Measurements from ENCODE around the gene TMEM147. TPM values are rescaled to one million over a fixed set of nuclear protein-coding genes. Genes with fewer than 3 reads are reported as not detected.

Gene TMEM147
- total and polyA plus RNA-seq, 4 donors = 18.1 to 97.4 (median 44.7) TPM

DNA sequence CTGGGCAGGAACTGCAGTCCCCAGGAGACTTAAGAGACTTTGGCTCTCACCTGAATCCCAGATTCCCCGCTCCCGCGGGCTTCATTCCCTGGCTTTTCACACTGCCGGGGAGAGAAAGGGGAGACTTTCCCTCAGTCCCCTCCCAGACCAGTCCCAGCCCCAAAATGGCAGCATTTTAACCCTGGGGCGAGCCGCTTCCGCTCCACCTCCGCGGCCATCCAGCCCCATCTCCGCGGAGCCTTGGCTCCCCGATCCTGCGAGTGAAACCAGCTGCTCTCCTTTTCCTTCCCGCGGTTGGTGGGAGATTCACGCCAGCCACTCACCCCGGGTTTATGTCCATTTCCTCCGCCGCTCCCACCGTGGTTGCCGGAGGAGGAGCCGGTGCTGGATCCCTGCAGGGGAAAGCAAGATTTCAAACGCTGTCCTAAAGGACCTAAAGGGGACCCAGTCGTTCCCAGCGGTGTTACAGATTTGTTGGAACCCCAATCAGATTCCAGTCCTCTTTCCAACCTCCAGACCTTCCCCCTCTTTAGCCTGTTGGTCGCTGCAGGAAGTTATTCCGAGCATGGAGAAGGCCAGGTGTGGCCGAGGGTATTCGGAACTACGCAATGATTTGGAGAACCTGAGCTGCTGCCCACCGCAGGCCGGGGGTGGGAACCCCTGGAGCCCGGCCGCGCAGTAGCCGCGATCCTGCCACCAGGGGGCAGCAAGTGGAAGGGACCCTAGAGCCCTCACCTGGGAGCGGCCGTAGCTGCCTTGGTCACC is 35.4 kb upstream of the TMEM147 start:
- Histone ChIP-seq H3K27me3 (ENCODE audit: control insufficient read depth in 4 of 4, insufficient read depth in 4 of 4, low read length in 3 of 4) (no peaks in the 10 kb centered on the region), H3K4me1 (ENCODE audit: control insufficient read depth in 4 of 4, insufficient read depth in 4 of 4, low read length in 3 of 4) (peaks cover 0 to 16% (median 7%) of the 10 kb centered on the region in 4 donors), H3K9me3 (ENCODE audit: control insufficient read depth in 4 of 4, low read length in 3 of 4) (no peaks in the 10 kb centered on the region), H3K36me3 (ENCODE audit: control insufficient read depth in 4 of 4, insufficient read depth in 3 of 4, low read depth in 1 of 4, low read length in 3 of 4) (peaks cover 0 to 1% (median 0%) of the 10 kb centered on the region in 4 donors), H3K4me3 (ENCODE audit: low read depth in 1 of 3, low read length in 3 of 3) (peak overlapping the region in 2 of 3 donors; percentile 39 to 49), H3K27ac (ENCODE audit: low read depth in 1 of 2, low read length in 2 of 2) (no peak overlapping the region), H3K9ac (ENCODE audit: low read depth in 1 of 2, low read length in 2 of 2) (peak overlapping the region in 1 of 2 donors; percentile 43)
- TF ChIP-seq CTCF (IDR thresholded peaks at IDR 0.05; ENCODE audit: low read depth, low read length, missing input control) (peak; percentile 85), RAD21 (IDR thresholded peaks at IDR 0.05) (peak; percentile 67 to 81)
- TF ChIP-seq, protein P1, sequence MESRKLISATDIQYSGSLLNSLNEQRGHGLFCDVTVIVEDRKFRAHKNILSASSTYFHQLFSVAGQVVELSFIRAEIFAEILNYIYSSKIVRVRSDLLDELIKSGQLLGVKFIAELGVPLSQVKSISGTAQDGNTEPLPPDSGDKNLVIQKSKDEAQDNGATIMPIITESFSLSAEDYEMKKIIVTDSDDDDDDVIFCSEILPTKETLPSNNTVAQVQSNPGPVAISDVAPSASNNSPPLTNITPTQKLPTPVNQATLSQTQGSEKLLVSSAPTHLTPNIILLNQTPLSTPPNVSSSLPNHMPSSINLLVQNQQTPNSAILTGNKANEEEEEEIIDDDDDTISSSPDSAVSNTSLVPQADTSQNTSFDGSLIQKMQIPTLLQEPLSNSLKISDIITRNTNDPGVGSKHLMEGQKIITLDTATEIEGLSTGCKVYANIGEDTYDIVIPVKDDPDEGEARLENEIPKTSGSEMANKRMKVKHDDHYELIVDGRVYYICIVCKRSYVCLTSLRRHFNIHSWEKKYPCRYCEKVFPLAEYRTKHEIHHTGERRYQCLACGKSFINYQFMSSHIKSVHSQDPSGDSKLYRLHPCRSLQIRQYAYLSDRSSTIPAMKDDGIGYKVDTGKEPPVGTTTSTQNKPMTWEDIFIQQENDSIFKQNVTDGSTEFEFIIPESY (IDR thresholded peaks at IDR 0.05) = no peak
- DNase-seq (ENCODE audit: low spot score) = peak; percentile 84
- 2% methylated on average over 39 of the region's 39 CpGs for WGBS

DNA sequence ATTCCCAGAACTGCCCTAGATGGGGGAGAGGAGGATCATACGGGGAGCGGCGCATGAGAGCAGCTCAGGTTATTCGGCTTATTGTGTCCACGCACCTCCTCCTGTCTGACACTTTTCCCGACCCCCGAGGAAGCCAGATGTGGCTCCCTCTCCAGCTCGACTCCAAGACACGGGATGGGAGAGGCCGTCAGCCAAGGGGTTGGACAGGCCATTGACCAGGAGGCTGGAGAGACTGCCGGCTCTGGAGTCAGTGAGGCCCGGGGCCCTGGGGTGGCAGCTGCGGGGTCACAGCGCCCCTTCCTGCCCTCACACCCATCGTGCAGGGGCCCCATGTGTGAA is 34.8 kb upstream of the TMEM147 start:
- Histone ChIP-seq H3K27me3 (ENCODE audit: control insufficient read depth in 4 of 4, insufficient read depth in 4 of 4, low read length in 3 of 4) (no peaks in the 10 kb centered on the region), H3K36me3 (ENCODE audit: control insufficient read depth in 4 of 4, insufficient read depth in 3 of 4, low read depth in 1 of 4, low read length in 3 of 4) (peaks cover 0 to 1% (median 0%) of the 10 kb centered on the region in 4 donors), H3K9me3 (ENCODE audit: control insufficient read depth in 4 of 4, low read length in 3 of 4) (no peaks in the 10 kb centered on the region), H3K4me1 (ENCODE audit: control insufficient read depth in 4 of 4, insufficient read depth in 4 of 4, low read length in 3 of 4) (peaks cover 0 to 16% (median 7%) of the 10 kb centered on the region in 4 donors), H3K4me3 (ENCODE audit: low read depth in 1 of 3, low read length in 3 of 3) (no peak overlapping the region), H3K9ac (ENCODE audit: low read depth in 1 of 2, low read length in 2 of 2) (no peak overlapping the region), H3K27ac (ENCODE audit: low read depth in 1 of 2, low read length in 2 of 2) (no peak overlapping the region)
- WGBS = 16% methylated on average over 15 of the region's 15 CpGs
- TF ChIP-seq FOXA1 (IDR thresholded peaks at IDR 0.05) = no peak
- no peak for TF ChIP-seq CTCF (IDR thresholded peaks at IDR 0.05; ENCODE audit: low read depth, low read length, missing input control)
- TF ChIP-seq, protein P2, sequence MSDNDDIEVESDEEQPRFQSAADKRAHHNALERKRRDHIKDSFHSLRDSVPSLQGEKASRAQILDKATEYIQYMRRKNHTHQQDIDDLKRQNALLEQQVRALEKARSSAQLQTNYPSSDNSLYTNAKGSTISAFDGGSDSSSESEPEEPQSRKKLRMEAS (IDR thresholded peaks at IDR 0.05) = no peak
- TF ChIP-seq, protein P3, sequence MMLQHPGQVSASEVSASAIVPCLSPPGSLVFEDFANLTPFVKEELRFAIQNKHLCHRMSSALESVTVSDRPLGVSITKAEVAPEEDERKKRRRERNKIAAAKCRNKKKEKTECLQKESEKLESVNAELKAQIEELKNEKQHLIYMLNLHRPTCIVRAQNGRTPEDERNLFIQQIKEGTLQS (IDR thresholded peaks at IDR 0.05) = no peak
- TF ChIP-seq TAF1 (conservative IDR thresholded peaks at IDR 0.05) = no peak
- no peak for TF ChIP-seq HNF4G (IDR thresholded peaks at IDR 0.05)
- TF ChIP-seq FOXA2 (IDR thresholded peaks at IDR 0.05) = no peak
- TF ChIP-seq EGR1 (IDR thresholded peaks at IDR 0.05; ENCODE audit: low read depth in 2 of 2) = no peak
- no peak for TF ChIP-seq RAD21 (IDR thresholded peaks at IDR 0.05)
- no peak for TF ChIP-seq RXRA (IDR thresholded peaks at IDR 0.05)
- TF ChIP-seq JUND (IDR thresholded peaks at IDR 0.05) = no peak
- TF ChIP-seq, protein P1 (IDR thresholded peaks at IDR 0.05) = no peak
- TF ChIP-seq NR2F2 (IDR thresholded peaks at IDR 0.05) = no peak
- DNase-seq (ENCODE audit: low spot score) = no peak
